Measurements from ENCODE around the gene SLCO3A1. TPM values are rescaled to one million over a fixed set of nuclear protein-coding genes. Genes with fewer than 3 reads are reported as not detected.

Gene SLCO3A1
- total RNA-seq, 3 donors from 2014 or later, result 8.5 to 14.1 (median 13.6) TPM

GRCh38 chr15:91915576-91915975 is 62.1 kb downstream of the SLCO3A1 start:
- no peaks in the 10 kb centered on the region for H3K4me1 ChIP-seq
- H3K36me3 ChIP-seq, result no peaks in the 10 kb centered on the region
- H3K4me3 ChIP-seq, result no peak overlapping the region
- DNase-seq (ENCODE audit: low spot score in 2 of 2), result no peak
- H3K9me3 ChIP-seq, result no peaks in the 10 kb centered on the region
- H3K27ac ChIP-seq, result no peak overlapping the region
- H3K27me3 ChIP-seq, result no peaks in the 10 kb centered on the region
- intact Hi-C loops (cut with DNase I; ENCODE audit: low total_unique reads), result no loop called here
- TF ChIP-seq CTCF (IDR thresholded peaks at IDR 0.05) (no peak), POLR2A (IDR thresholded peaks at IDR 0.05) (no peak), POLR2AphosphoS5 (IDR thresholded peaks at IDR 0.05) (no peak)

GRCh38 chr15:91916051-91916450 is 62.5 kb downstream of the SLCO3A1 start:
- Histone ChIP-seq H3K27me3 (no peaks in the 10 kb centered on the region), H3K4me3 (no peak overlapping the region), H3K27ac (no peak overlapping the region), H3K9me3 (no peaks in the 10 kb centered on the region), H3K4me1 (no peaks in the 10 kb centered on the region), H3K36me3 (no peaks in the 10 kb centered on the region)
- intact Hi-C loops (cut with DNase I; ENCODE audit: low total_unique reads), result no loop called here
- TF ChIP-seq CTCF (IDR thresholded peaks at IDR 0.05) (no peak), POLR2A (IDR thresholded peaks at IDR 0.05) (no peak), POLR2AphosphoS5 (IDR thresholded peaks at IDR 0.05) (no peak)
- no peak for DNase-seq (ENCODE audit: low spot score in 2 of 2)

GRCh38 chr15:91917686-91918360 is 64.3 kb downstream of the SLCO3A1 start:
- intact Hi-C loops (cut with DNase I; ENCODE audit: low total_unique reads), result no loop called here

GRCh38 chr15:91919014-91919534 is 65.6 kb downstream of the SLCO3A1 start:
- H3K4me3 ChIP-seq, result no peak overlapping the region

More at GRCh38 chr15:91917686-91918360, 64.3 kb downstream of the SLCO3A1 start:
- no peaks in the 10 kb centered on the region for H3K27me3 ChIP-seq
- H3K4me1 ChIP-seq, result no peaks in the 10 kb centered on the region
- no peaks in the 10 kb centered on the region for H3K9me3 ChIP-seq
- H3K4me3 ChIP-seq, result no peak overlapping the region
- TF ChIP-seq POLR2A (IDR thresholded peaks at IDR 0.05), result no peak
- TF ChIP-seq POLR2AphosphoS5 (IDR thresholded peaks at IDR 0.05), result no peak
- no peak for TF ChIP-seq CTCF (IDR thresholded peaks at IDR 0.05)
- peak overlapping the region in 1 of 2 donors; percentile 52 for H3K27ac ChIP-seq
- DNase-seq (ENCODE audit: low spot score in 2 of 2), result no peak
- H3K36me3 ChIP-seq, result no peaks in the 10 kb centered on the region

More at GRCh38 chr15:91919014-91919534, 65.6 kb downstream of the SLCO3A1 start:
- intact Hi-C loops (cut with DNase I; ENCODE audit: low total_unique reads), result no loop called here
- Histone ChIP-seq H3K4me1 (no peaks in the 10 kb centered on the region), H3K36me3 (no peaks in the 10 kb centered on the region), H3K27me3 (no peaks in the 10 kb centered on the region), H3K27ac (peak overlapping the region in 1 of 2 donors; percentile 59), H3K9me3 (no peaks in the 10 kb centered on the region)
- TF ChIP-seq POLR2AphosphoS5 (IDR thresholded peaks at IDR 0.05) (no peak), CTCF (IDR thresholded peaks at IDR 0.05) (no peak), POLR2A (IDR thresholded peaks at IDR 0.05) (no peak)
- DNase-seq (ENCODE audit: low spot score in 2 of 2), result no peak
